ENCODE measurements around the gene BCKDK. TPM values are rescaled to one million over a fixed set of nuclear protein-coding genes. Genes with fewer than 3 reads are reported as not detected.

The BCKDK gene
- polyA plus RNA-seq, 3 donors = 76.5 to 93.5 (median 90.8) TPM

DNA sequence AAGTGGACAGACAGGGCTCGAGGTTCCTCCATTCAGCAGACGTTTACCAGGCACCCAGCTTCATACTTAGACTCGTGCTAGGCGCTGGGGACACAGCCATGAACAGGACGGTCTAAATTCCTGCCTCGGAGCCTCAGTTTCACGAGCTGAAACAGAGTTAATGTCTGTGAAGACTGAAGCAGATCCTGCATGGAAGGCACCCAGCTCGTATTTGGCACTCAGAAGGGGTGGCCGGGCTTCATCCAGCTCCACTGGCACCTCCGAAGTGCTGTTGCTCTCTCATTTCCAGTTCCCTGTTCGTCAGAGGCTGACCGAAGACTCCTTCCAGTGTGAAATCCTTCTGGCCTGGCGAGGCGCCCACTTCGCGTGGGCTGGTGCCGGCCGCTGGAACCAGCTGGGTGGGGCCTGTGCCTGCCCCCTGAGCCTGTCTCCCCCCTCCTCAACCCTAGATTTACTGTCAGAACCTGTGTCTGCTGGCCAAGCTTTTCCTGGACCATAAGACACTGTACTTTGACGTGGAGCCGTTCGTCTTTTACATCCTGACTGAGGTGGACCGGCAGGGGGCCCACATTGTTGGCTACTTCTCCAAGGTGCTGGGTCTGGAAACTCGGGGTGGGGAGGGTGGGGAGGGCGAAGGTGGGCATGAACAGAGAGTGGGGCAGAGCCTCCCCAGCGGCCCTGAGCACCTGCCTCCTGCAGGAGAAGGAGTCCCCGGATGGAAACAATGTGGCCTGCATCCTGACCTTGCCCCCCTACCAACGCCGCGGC, 21.6 kb downstream of the BCKDK start:
- Histone ChIP-seq H3K9me3 (replicated peaks in 1 of 2; ENCODE audit: control insufficient read depth in 1 of 2, insufficient read depth in 1 of 2, low read length in 2 of 2) (no peaks in the 10 kb centered on the region), H3K9ac (ENCODE audit: insufficient read depth, low read length, poor library complexity, severe bottlenecking) (peak overlapping the region; percentile 86), H2AFZ (ENCODE audit: insufficient read depth, low read depth, low read length, poor library complexity, severe bottlenecking) (peak overlapping the region; percentile 59), H3K79me2 (ENCODE audit: insufficient read depth, low read length) (no peaks in the 10 kb centered on the region), H3K4me2 (replicated peaks; ENCODE audit: extremely low read depth, low read length, poor library complexity, severe bottlenecking) (peak overlapping the region; percentile 62), H3K4me1 (ENCODE audit: control insufficient read depth in 1 of 2, insufficient read depth in 2 of 2, low read length in 2 of 2) (peaks cover 69 to 84% of the 10 kb centered on the region in 2 donors), H3K27ac (ENCODE audit: low read depth in 1 of 2, low read length in 2 of 2) (peak overlapping the region; percentile 99), H4K20me1 (ENCODE audit: insufficient read depth, low read length) (no peaks in the 10 kb centered on the region), H3K4me3 (replicated peaks in 1 of 3; ENCODE audit: low read depth in 2 of 3, low read length in 3 of 3) (peak overlapping the region in 2 of 3 experiments; percentile 3 to 53), H3K36me3 (replicated peaks in 1 of 2; ENCODE audit: control insufficient read depth in 1 of 2, insufficient read depth in 2 of 2, low read length in 2 of 2) (peaks cover 29 to 58% of the 10 kb centered on the region in 2 donors), H3K27me3 (ENCODE audit: control insufficient read depth in 2 of 2, insufficient read depth in 2 of 2, low read length in 2 of 2) (no peaks in the 10 kb centered on the region)
- peak overlapping the region; percentile 68 to 84 for H3K4me3 Mint-ChIP-seq
- H3K27ac Mint-ChIP-seq = peak overlapping the region; percentile 98 to 100 (median 99)
- peaks cover 0 to 4% (median 0%) of the 10 kb centered on the region in 3 donors for H3K27me3 Mint-ChIP-seq (ENCODE audit: low read depth in 3 of 3)
- 8% methylated on average over 21 of the region's 29 CpGs for WGBS (ENCODE audit: insufficient coverage)
- H3K36me3 Mint-ChIP-seq = peaks cover 59 to 70% of the 10 kb centered on the region in 2 donors
- TF ChIP-seq, protein P1, sequence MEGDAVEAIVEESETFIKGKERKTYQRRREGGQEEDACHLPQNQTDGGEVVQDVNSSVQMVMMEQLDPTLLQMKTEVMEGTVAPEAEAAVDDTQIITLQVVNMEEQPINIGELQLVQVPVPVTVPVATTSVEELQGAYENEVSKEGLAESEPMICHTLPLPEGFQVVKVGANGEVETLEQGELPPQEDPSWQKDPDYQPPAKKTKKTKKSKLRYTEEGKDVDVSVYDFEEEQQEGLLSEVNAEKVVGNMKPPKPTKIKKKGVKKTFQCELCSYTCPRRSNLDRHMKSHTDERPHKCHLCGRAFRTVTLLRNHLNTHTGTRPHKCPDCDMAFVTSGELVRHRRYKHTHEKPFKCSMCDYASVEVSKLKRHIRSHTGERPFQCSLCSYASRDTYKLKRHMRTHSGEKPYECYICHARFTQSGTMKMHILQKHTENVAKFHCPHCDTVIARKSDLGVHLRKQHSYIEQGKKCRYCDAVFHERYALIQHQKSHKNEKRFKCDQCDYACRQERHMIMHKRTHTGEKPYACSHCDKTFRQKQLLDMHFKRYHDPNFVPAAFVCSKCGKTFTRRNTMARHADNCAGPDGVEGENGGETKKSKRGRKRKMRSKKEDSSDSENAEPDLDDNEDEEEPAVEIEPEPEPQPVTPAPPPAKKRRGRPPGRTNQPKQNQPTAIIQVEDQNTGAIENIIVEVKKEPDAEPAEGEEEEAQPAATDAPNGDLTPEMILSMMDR (IDR thresholded peaks at IDR 0.05) = peak; percentile 11
- intact Hi-C loops (cut with micrococcal nuclease) = loop anchor here in 1 of 2 donors (1.0 to 2.0 kb wide), 2 partner anchors 11 to 13 kb away; no protein-coding TSS in a partner anchor
- H3K4me1 Mint-ChIP-seq = peaks cover 76% of the 10 kb centered on the region
- DNase-seq = peak; percentile 65 to 70 (median 67)
- H3K9me3 Mint-ChIP-seq = peaks cover 0 to 2% (median 0%) of the 10 kb centered on the region in 7 donors

DNA sequence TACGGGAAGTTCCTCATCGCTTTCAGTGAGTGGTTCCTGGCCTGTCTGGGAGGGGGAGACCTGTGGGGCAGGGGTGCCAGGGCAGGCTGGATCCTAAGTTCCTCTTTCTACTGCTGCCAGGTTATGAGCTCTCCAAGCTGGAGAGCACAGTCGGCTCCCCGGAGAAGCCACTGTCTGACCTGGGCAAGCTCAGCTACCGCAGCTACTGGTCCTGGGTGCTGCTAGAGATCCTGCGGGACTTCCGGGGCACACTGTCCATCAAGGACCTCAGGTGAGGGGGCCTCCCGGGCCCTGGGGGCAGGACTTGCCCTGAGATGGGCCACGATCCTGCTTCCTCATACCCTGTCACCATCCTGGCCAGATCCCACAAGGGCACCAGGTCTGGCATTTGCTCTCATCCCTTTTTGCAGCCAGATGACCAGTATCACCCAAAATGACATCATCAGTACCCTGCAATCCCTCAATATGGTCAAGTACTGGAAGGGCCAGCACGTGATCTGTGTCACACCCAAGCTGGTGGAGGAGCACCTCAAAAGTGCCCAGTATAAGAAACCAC, 22.2 kb downstream of the BCKDK start:
- TF ChIP-seq, protein P1 (IDR thresholded peaks at IDR 0.05) = no peak
- H3K9me3 Mint-ChIP-seq = peaks cover 0 to 2% (median 0%) of the 10 kb centered on the region in 7 donors
- no peaks in the 10 kb centered on the region for H4K20me1 ChIP-seq (ENCODE audit: insufficient read depth, low read length)
- H3K27ac Mint-ChIP-seq = peak overlapping the region; percentile 98 to 100 (median 99)
- intact Hi-C loops (cut with micrococcal nuclease) = no loop called here
- H2AFZ ChIP-seq (ENCODE audit: insufficient read depth, low read depth, low read length, poor library complexity, severe bottlenecking) = no peak overlapping the region
- peaks cover 29 to 52% of the 10 kb centered on the region in 2 donors for H3K36me3 ChIP-seq (replicated peaks in 1 of 2; ENCODE audit: control insufficient read depth in 1 of 2, insufficient read depth in 2 of 2, low read length in 2 of 2)
- H3K9me3 ChIP-seq (replicated peaks in 1 of 2; ENCODE audit: control insufficient read depth in 1 of 2, insufficient read depth in 1 of 2, low read length in 2 of 2) = no peaks in the 10 kb centered on the region
- H3K4me2 ChIP-seq (replicated peaks; ENCODE audit: extremely low read depth, low read length, poor library complexity, severe bottlenecking) = peak overlapping the region; percentile 62
- no peaks in the 10 kb centered on the region for H3K27me3 ChIP-seq (ENCODE audit: control insufficient read depth in 2 of 2, insufficient read depth in 2 of 2, low read length in 2 of 2)
- peak overlapping the region; percentile 99 for H3K27ac ChIP-seq (ENCODE audit: low read depth in 1 of 2, low read length in 2 of 2)
- peak overlapping the region; percentile 86 for H3K9ac ChIP-seq (ENCODE audit: insufficient read depth, low read length, poor library complexity, severe bottlenecking)
- peaks cover 0 to 4% (median 0%) of the 10 kb centered on the region in 3 donors for H3K27me3 Mint-ChIP-seq (ENCODE audit: low read depth in 3 of 3)
- H3K36me3 Mint-ChIP-seq = peaks cover 55 to 64% of the 10 kb centered on the region in 2 donors
- peak overlapping the region; percentile 58 to 62 for H3K4me3 Mint-ChIP-seq
- no peaks in the 10 kb centered on the region for H3K79me2 ChIP-seq (ENCODE audit: insufficient read depth, low read length)
- peak overlapping the region in 1 of 3 experiments; percentile 53 for H3K4me3 ChIP-seq (replicated peaks in 1 of 3; ENCODE audit: low read depth in 2 of 3, low read length in 3 of 3)
- H3K4me1 ChIP-seq (ENCODE audit: control insufficient read depth in 1 of 2, insufficient read depth in 2 of 2, low read length in 2 of 2) = peaks cover 75 to 90% of the 10 kb centered on the region in 2 donors
- peaks cover 79% of the 10 kb centered on the region for H3K4me1 Mint-ChIP-seq
- DNase-seq = peak; percentile 72 to 83 (median 79)
- WGBS (ENCODE audit: insufficient coverage) = 37% methylated on average over 9 of the region's 10 CpGs

Measured in CD14-positive monocyte (primary cell).